GM21515 (cell line): ENCODE results near the gene CPNE8.

ENCODE experiments used
- ATAC-seq: cut with Tn5 transposase; IDR thresholded peaks from one replicate; pipeline ENCODE4 v1.9.1; 2021; ENCODE audit not compliant: unreplicated experiment

Gene CPNE8

GRCh38 chr12:38898001-38898684 is 7.2 kb downstream of the CPNE8 start:
- ATAC-seq: no peak

GRCh38 chr12:38895446-38895845 is 9.9 kb downstream of the CPNE8 start:
- no peak for ATAC-seq

- no peak for ATAC-seq
Observed at GRCh38 chr12:38892976-38893375, 12.4 kb downstream of the CPNE8 start.

DNA sequence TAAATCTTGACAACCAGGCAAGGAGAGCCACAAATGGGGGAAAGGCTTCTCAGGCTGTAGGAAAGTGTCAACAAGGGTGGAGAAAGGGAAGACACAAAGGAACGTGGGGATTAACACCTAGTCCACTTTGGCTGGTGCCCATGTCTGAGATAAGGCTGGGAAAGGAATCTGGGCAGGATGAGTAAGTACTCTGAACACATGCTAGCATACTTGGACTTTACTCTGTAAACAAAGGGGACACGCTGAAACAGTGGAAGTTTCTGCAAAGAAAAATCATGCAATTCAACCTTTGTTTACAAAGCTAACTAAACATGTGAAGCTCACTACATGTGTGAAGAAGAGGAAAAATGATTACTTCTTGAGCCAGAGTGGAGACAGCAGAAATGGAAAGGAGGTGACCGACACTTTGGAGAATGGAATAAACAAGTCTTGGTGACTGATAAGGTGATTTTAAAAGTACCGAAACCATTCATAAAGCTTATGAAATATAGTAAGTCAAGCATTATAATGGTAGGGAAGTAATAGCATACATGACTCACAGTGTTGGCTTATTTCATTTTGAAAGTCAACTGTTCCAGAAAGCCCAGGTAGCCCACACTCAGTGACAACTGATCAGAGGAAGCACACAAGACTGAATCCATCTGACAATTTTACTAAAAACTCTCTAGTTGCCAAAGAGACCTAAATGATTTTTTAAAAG is 13.2 kb downstream of the CPNE8 start:
- peak; percentile 52 for ATAC-seq

GRCh38 chr12:38890102-38890855 is 15.1 kb downstream of the CPNE8 start:
- no peak for ATAC-seq

- no peak for ATAC-seq
Observed at GRCh38 chr12:38889297-38889815, 16.0 kb downstream of the CPNE8 start.

GRCh38 chr12:38887770-38888169 is 17.6 kb downstream of the CPNE8 start:
- no peak for ATAC-seq

GRCh38 chr12:38886931-38887330 is 18.5 kb downstream of the CPNE8 start:
- no peak for ATAC-seq

DNA sequence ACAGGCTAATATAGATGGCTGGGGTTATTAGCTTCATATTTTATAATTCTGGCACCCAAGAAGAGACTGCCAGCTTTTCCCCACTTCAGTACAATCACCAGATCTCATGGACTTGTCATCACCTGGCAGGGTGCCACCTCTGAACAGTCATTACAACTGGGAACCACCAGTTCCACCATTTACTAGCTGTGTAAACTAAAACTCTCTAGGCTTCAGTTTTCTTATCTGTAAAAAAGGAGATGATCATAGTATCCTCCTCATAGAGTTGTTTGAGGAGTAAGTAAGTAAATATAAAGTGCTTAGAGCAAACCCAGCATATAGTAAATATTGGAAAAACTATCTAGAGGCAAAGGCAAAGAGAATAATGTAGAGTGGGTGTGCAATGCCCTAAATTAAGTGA is 19.3 kb downstream of the CPNE8 start:
- ATAC-seq: no peak

DNA sequence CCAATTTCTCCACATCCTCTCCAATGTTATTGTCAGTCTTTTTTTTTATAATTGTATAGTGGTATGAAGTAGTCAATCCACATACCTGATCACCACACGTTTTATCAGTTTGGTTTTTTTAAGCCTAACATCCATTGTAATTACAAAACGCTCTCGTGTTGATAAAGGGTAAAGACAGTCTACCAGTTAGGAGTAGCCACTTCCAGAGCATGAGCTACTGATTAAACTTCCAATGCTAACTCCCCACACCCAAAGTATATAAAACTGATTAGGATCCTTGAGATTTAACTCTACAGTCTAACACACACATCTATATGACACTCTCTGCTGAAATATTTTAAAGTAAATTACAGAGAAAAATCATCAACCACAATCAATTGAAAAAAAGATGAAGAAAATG is 20.7 kb downstream of the CPNE8 start:
- no peak for ATAC-seq

DNA sequence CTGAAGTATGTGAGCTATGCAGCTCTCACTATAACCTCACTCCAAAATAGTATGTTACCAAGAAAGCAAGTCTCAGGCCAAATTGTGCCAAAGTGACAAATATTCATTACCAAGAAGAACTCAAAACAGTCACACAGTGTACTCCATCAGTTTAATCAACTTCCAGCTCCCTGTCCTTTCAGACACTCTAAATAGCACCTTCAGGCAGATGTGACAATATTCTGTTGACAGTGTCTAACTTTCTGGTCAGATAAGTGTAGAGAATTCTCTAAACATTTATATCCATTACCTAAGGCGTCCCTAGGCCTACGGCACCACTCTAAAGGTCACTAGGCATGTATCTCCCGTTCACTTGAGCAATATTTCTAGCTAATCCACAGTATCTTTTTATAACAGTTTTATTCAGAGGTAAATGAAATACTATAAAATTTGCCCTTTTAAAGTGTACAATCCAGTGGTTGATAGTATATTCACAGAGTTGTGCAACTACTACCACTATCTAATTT is 21.7 kb downstream of the CPNE8 start:
- no peak for ATAC-seq

DNA sequence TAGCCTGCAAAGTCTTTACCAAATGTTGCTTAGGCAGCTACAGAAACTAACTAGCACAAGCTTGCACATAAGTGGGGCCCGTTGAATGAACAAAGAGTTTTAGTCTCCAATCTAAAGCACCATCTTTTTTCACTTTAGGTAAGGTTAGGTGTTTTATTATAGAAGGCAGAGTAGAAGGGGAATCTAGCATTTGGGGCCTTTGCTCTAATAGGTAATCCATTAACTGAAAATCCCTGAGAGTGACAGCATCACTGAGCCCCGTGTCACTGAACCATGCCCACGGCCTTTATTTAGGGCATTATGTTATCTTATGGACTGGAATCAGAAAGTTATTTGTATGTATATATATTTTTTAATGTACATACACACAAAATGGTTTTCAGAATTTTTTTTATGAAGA is 25.1 kb downstream of the CPNE8 start:
- no peak for ATAC-seq

- ATAC-seq: no peak
Observed at GRCh38 chr12:38878986-38879385, 26.4 kb downstream of the CPNE8 start.

GRCh38 chr12:38878333-38878705 is 27.1 kb downstream of the CPNE8 start:
- no peak for ATAC-seq

DNA sequence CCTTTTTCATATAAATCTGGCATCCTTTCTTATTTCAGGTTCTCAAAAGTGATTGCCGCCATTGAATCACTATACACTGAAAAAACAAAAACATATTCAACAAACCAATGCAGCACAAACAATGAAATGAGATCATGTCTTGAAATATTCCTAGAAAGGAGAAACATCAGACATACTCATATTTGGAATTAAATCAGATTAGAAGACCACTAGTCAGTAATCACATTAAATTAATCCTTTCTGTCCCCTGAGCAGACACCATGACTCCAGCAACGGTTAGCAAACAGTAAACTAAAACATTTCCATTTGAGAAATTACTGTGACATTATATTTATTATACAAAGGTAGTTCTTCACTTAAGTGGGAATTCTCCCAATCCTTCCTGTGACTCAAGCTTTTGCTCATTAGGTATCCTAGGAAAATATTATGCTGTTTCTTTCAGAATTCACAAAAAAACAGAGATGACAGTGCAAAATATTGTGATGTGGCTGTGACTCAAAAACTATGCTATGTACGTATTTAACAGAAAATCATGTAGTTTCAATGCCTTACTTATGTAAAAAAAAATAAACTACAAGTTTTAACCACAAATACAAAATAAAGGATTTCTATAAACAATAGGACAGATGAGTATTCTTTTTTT is 29.7 kb downstream of the CPNE8 start:
- ATAC-seq: no peak

- ATAC-seq: no peak
Observed at GRCh38 chr12:38872561-38872960, 32.8 kb downstream of the CPNE8 start.

DNA sequence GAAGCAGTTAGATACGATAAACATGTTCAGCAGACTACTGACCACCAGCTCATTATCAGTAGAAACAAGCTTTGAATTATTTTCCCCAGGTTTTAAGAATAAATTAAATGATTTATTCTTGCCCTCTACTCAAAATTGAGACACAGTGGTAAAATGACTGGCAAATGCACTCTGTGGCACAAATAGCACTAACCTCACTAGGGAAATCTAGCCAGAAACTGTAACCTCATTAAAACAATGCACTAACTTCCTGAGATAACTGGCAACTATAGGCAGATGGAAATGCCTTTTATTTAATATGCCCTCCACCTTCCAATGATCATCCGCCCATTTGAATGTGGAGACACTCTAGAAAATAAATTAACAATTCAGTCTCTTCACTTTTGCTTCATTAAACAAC is 33.2 kb downstream of the CPNE8 start:
- no peak for ATAC-seq

DNA sequence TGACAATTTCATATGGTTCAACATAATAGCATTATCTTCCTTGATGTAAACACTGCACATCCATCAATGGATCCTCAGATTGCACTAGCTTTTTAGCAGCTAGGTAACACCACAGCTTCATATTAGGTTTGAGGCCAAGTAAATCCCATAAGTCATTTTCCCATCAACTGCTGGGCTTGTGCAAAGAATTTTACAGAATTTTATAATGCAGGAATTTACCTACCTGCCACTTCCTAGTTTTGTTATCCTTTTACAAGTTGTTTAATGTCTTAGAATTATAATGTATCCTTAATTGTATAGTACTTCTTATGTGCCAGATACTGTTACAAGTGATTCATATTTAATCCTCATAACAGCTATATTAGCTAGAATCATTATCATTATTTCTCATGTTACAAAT is 36.4 kb downstream of the CPNE8 start:
- no peak for ATAC-seq

DNA sequence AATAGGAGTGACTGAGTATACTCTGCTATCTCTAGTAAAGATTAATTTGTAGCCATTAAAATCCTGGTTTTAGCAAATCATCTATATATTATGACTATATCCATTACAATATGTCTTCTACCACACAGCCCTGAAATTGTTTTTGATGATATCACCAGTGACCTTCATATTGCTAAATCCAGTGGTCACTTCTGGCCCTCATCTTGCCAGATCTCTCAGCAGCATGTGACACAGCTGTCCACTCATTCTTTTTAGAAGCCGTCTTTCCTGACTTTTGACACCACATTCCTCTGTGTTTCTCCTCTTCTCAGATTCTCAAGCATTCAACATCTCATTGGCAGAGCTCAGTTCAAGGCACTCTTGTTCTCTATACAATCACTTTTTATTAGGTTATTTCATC is 54.9 kb downstream of the CPNE8 start:
- no peak for ATAC-seq

- ATAC-seq: no peak
Observed at GRCh38 chr12:38847247-38847646, 58.1 kb downstream of the CPNE8 start.

- ATAC-seq: no peak
Observed at GRCh38 chr12:38844267-38844666, 61.1 kb downstream of the CPNE8 start.
